Colonic mucosa (tissue), 4 donors: ENCODE data around the gene TBCD. TPM values are rescaled to one million over a fixed set of nuclear protein-coding genes. Genes with fewer than 3 reads are reported as not detected.

Experiments used
- DNase-seq: peaks from one replicate; pipeline ENCODE4 v3.0.0-alpha.2; 2020
- H3K27ac ChIP-seq: fragments of 200-600 bp; one replicate; pipeline ENCODE4 v1.8.0; 2021
- H3K27me3 ChIP-seq: fragments of 200-600 bp; one replicate; pipeline ENCODE4 v1.8.0; 2021
- H3K36me3 ChIP-seq: fragments of 200-600 bp; one replicate; pipeline ENCODE4 v1.8.0; 2021
- H3K4me1 ChIP-seq: fragments of 200-600 bp; one replicate; pipeline ENCODE4 v1.8.0; 2021; ENCODE audit warnings: mild to moderate bottlenecking
- H3K4me3 ChIP-seq: fragments of 200-600 bp; one replicate; pipeline ENCODE4 v1.8.0; 2021
- H3K9ac ChIP-seq, 2 donors: one replicate each; pipeline ENCODE4 v1.7.0; 2013; ENCODE audit warnings: control low read depth in 2 of 2, low read depth in 2 of 2, low read length in 2 of 2
- H3K9me3 ChIP-seq: fragments of 200-600 bp; one replicate; pipeline ENCODE4 v1.8.0; 2021
- CTCF ChIP-seq: fragments of 200-600 bp; IDR thresholded peaks from one replicate; pipeline ENCODE4 v1.8.0; 2022; ENCODE audit warnings: antibody characterized with exemption, mild to moderate bottlenecking
- intact Hi-C: fragments of 100-400 bp; cut with DNase I; formaldehyde crosslinking; loops from one replicate; pipeline ENCODE4 v1.14.1; 2022
- total RNA-seq, 2 donors: library from RNA; stranded (reverse); fragmentation: NEBNext Ultra II Directional in 1 of 2; extraction: Animal tissue kit (Norgen Biotek cat#: 25700) in 1 of 2; gene quantifications; one replicate each; pipeline ENCODE4 v1.2.1, GENCODE V29; 2021
- donor health status: healthy.
- donor health status: DM: no; HTN: no; CAD: no.
- donor health status: DM: no; HTN: no; CAD: no.

Gene TBCD
- total RNA-seq, 2 donors from 2014 or later, result 49.2 to 101 TPM

GRCh38 chr17:82871776-82872561 lies 120.1 kb downstream of the TBCD start:
- no peak overlapping the region for H3K27ac ChIP-seq
- no peak for DNase-seq

GRCh38 chr17:82872591-82873520 lies 121.0 kb downstream of the TBCD start:
- H3K9me3 ChIP-seq, result no peaks in the 10 kb centered on the region
- peaks cover 7% of the 10 kb centered on the region for H3K4me1 ChIP-seq
- H3K27me3 ChIP-seq, result no peaks in the 10 kb centered on the region
- intact Hi-C loops, result no loop called here
- no peak overlapping the region for H3K4me3 ChIP-seq
- H3K9ac ChIP-seq, result no peak overlapping the region
- no peak overlapping the region for H3K27ac ChIP-seq
- TF ChIP-seq CTCF, result no peak
- no peak for DNase-seq
- H3K36me3 ChIP-seq, result no peaks in the 10 kb centered on the region

More at GRCh38 chr17:82871776-82872561, 120.1 kb downstream of the TBCD start:
- Histone ChIP-seq H3K4me1 (peaks cover 7% of the 10 kb centered on the region), H3K9ac (no peak overlapping the region), H3K4me3 (no peak overlapping the region), H3K9me3 (no peaks in the 10 kb centered on the region), H3K27me3 (no peaks in the 10 kb centered on the region), H3K36me3 (no peaks in the 10 kb centered on the region)
- intact Hi-C loops, result no loop called here
- no peak for TF ChIP-seq CTCF

- no peak for TF ChIP-seq CTCF
- intact Hi-C loops, result no loop called here
- Histone ChIP-seq H3K4me1 (peaks cover 7% of the 10 kb centered on the region), H3K9ac (no peak overlapping the region), H3K27ac (no peak overlapping the region), H3K27me3 (no peaks in the 10 kb centered on the region), H3K36me3 (no peaks in the 10 kb centered on the region), H3K4me3 (no peak overlapping the region), H3K9me3 (no peaks in the 10 kb centered on the region)
- no peak for DNase-seq
These were observed 121.7 kb downstream of the TBCD start for GRCh38 chr17:82873521-82873920.

- DNase-seq, result no peak
- no peak for TF ChIP-seq CTCF
- Histone ChIP-seq H3K9me3 (no peaks in the 10 kb centered on the region), H3K27ac (no peak overlapping the region), H3K36me3 (no peaks in the 10 kb centered on the region), H3K27me3 (no peaks in the 10 kb centered on the region), H3K9ac (no peak overlapping the region), H3K4me1 (peaks cover 7% of the 10 kb centered on the region), H3K4me3 (no peak overlapping the region)
- intact Hi-C loops, result no loop called here
These were observed 122.4 kb downstream of the TBCD start for GRCh38 chr17:82874011-82874835.

GRCh38 chr17:82875407-82875856 lies 123.6 kb downstream of the TBCD start:
- no peak overlapping the region for H3K4me3 ChIP-seq
- no peak overlapping the region for H3K9ac ChIP-seq
- no peaks in the 10 kb centered on the region for H3K9me3 ChIP-seq
- no peaks in the 10 kb centered on the region for H3K36me3 ChIP-seq
- no peak overlapping the region for H3K27ac ChIP-seq
- TF ChIP-seq CTCF, result no peak
- no peak for DNase-seq
- no peaks in the 10 kb centered on the region for H3K27me3 ChIP-seq
- intact Hi-C loops, result no loop called here
- H3K4me1 ChIP-seq, result peaks cover 7% of the 10 kb centered on the region
